ENCODE data around the gene NDUFB5. TPM values are rescaled to one million over a fixed set of nuclear protein-coding genes. Genes with fewer than 3 reads are reported as not detected.

The NDUFB5 gene
- total and polyA plus RNA-seq, 3 donors from 2014 or later, result 70.4 to 138 (median 88.1) TPM

DNA sequence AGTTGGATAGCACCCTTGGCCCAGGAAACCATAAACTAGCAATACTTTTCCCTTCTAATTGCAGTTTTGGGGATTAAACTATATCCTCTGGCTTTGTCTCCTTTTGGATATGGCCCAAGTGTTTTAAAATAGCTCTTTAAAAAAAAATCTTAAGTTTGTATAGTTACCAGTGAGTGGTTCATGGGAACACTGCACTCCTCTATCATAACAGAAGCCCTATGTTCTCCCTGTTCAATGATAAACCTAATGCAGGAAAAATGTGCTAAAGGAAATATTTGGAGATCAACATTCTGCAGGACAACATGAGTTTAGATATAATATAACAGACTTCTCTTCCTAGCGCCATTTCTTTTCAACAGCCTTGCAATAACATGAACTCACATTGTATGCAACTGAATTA is 13.3 kb upstream of the NDUFB5 start:
- TF ChIP-seq CTCF (IDR thresholded peaks at IDR 0.05) (no peak), POLR2A (IDR thresholded peaks at IDR 0.05) (no peak)
- Histone ChIP-seq H3K4me3 (no peak overlapping the region), H3K27ac (no peak overlapping the region), H3K27me3 (no peaks in the 10 kb centered on the region), H3K4me1 (no peaks in the 10 kb centered on the region), H3K9me3 (no peaks in the 10 kb centered on the region), H3K36me3 (ENCODE audit: low read depth, missing control alignments) (no peaks in the 10 kb centered on the region)
- WGBS, 2 donors, result 41 to 54% methylated on average over 1 of the region's 1 CpG
- intact Hi-C loops (cut with DNase I; ENCODE audit: low total_unique reads), result no loop called here
- no peak for DNase-seq

DNA sequence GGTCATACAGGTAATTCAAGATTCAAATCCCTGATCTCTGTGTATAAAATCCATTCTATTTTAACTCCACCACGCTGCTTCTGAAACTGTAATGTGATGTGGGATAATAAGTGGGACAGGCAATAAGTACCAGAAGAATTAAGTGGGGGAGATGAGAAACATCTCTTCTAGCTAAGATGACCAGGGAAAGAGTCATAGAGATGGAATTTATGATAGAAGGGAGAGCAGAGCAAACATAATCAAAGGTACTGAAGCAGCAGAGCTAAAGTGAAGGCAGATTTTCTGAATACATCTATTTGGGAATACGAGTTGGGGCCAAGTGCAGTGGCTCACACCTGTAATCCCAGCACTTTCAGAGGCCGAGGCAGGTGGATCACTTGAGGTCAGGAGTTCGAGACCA is 5.1 kb upstream of the NDUFB5 start:
- Histone ChIP-seq H3K27ac (no peak overlapping the region), H3K27me3 (no peaks in the 10 kb centered on the region), H3K4me3 (no peak overlapping the region), H3K9me3 (no peaks in the 10 kb centered on the region), H3K36me3 (ENCODE audit: low read depth, missing control alignments) (no peaks in the 10 kb centered on the region), H3K4me1 (peaks cover 7% of the 10 kb centered on the region)
- TF ChIP-seq POLR2A (IDR thresholded peaks at IDR 0.05), result no peak
- no peak for TF ChIP-seq CTCF (IDR thresholded peaks at IDR 0.05)
- no peak for DNase-seq
- intact Hi-C loops (cut with DNase I; ENCODE audit: low total_unique reads), result no loop called here
- WGBS, 2 donors, result 88 to 98% methylated on average over 4 of the region's 4 CpGs

- no peaks in the 10 kb centered on the region for H3K27me3 ChIP-seq
- H3K4me1 ChIP-seq, result peaks cover 7% of the 10 kb centered on the region
- H3K4me3 ChIP-seq, result no peak overlapping the region
- DNase-seq, result no peak
- TF ChIP-seq CTCF (IDR thresholded peaks at IDR 0.05) (no peak), POLR2A (IDR thresholded peaks at IDR 0.05) (no peak)
- intact Hi-C loops (cut with DNase I; ENCODE audit: low total_unique reads), result no loop called here
- no peaks in the 10 kb centered on the region for H3K9me3 ChIP-seq
- WGBS, 2 donors, result 38 to 56% methylated on average over 4 of the region's 4 CpGs
- H3K36me3 ChIP-seq (ENCODE audit: low read depth, missing control alignments), result no peaks in the 10 kb centered on the region
- no peak overlapping the region for H3K27ac ChIP-seq
Measured at GRCh38 chr3:179603321-179603720, 1.3 kb upstream of the NDUFB5 start.

DNA sequence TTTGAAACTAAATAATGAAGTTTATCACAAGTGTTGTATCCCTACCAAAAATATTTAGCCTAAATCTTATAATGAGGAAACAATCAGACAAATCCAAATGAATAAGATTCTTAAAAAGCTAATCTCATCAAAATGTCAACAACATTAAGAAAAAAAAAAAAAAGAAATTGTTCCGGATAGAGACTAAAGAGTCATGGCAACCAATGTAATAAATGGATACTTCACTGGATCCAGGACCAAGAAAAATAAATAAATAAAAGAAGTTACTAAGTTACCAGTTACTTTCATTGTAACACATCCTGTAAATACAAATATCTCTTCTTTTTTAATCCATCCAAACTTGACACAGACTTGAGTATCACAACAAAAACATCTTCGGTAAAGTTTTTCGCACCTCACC is 763 bp upstream of the NDUFB5 start:
- Histone ChIP-seq H3K27ac (peak overlapping the region; percentile 89 to 92), H3K4me3 (peak overlapping the region; percentile 75 to 83), H3K4me1 (peaks cover 7% of the 10 kb centered on the region), H3K27me3 (no peaks in the 10 kb centered on the region), H3K36me3 (ENCODE audit: low read depth, missing control alignments) (no peaks in the 10 kb centered on the region), H3K9me3 (no peaks in the 10 kb centered on the region)
- no peak for TF ChIP-seq CTCF (IDR thresholded peaks at IDR 0.05)
- TF ChIP-seq POLR2A (IDR thresholded peaks at IDR 0.05), result no peak
- DNase-seq, result no peak
- WGBS, 2 donors, result 0 to 1% methylated on average over 3 of the region's 3 CpGs
- intact Hi-C loops (cut with DNase I; ENCODE audit: low total_unique reads), result no loop called here

DNA sequence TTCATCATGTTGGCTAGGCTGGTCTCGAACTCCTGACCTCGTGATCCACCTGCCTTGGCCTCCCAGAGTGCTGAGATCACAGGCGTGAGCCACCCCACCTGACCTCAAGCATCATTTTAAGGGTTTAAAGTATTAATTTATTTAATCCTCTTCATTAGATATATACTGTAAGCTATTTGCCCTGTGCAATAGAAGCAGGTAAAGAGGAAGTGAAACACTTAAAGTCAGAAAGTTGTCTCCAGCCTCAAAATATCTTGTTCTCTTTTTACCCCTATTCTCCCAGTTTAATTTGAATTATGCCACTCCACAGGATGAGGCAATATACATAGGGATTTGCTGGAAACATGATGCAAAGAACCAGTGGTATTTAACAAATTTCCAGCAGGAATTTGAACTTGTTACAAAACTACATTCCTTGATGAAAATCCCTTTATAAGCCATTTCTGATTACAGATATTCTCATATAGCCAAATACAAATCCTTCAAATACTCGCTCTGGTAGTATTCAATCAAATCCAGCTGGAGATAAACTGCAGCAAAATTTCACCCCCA is 2.0 kb downstream of the NDUFB5 start:
- Histone ChIP-seq H3K27ac (no peak overlapping the region), H3K36me3 (ENCODE audit: low read depth, missing control alignments) (no peaks in the 10 kb centered on the region), H3K9me3 (no peaks in the 10 kb centered on the region), H3K4me3 (no peak overlapping the region), H3K27me3 (no peaks in the 10 kb centered on the region), H3K4me1 (peaks cover 7% of the 10 kb centered on the region)
- intact Hi-C loops (cut with DNase I; ENCODE audit: low total_unique reads), result no loop called here
- TF ChIP-seq CTCF (IDR thresholded peaks at IDR 0.05), result no peak
- no peak for TF ChIP-seq POLR2A (IDR thresholded peaks at IDR 0.05)
- 86 to 88% methylated on average over 4 of the region's 4 CpGs for WGBS, 2 donors
- no peak for DNase-seq
